ENCODE measurements around the gene INHBB.

INHBB gene

GRCh38 chr2:120315367-120316033 lies 30.4 kb upstream of the INHBB start:
- no peak overlapping the region for H3K4me3 ChIP-seq (replicated peaks; ENCODE audit: low read depth, low read length)
- DNase-seq (ENCODE audit: extremely low read depth, low read depth): no peak
- TF ChIP-seq CTCF (IDR thresholded peaks at IDR 0.05; ENCODE audit: low read depth, low read length, missing control alignments): no peak

- H3K4me3 ChIP-seq (replicated peaks; ENCODE audit: low read depth, low read length): no peak overlapping the region
- TF ChIP-seq CTCF (IDR thresholded peaks at IDR 0.05; ENCODE audit: low read depth, low read length, missing control alignments): no peak
- DNase-seq (ENCODE audit: extremely low read depth, low read depth): no peak
Measured at GRCh38 chr2:120316071-120316470, 29.9 kb upstream of the INHBB start.

- no peak for DNase-seq (ENCODE audit: extremely low read depth, low read depth)
- H3K4me3 ChIP-seq (replicated peaks; ENCODE audit: low read depth, low read length): no peak overlapping the region
- TF ChIP-seq CTCF (IDR thresholded peaks at IDR 0.05; ENCODE audit: low read depth, low read length, missing control alignments): no peak
Measured at GRCh38 chr2:120316528-120317179, 29.3 kb upstream of the INHBB start.

GRCh38 chr2:120317180-120317533 lies 28.8 kb upstream of the INHBB start:
- TF ChIP-seq CTCF (IDR thresholded peaks at IDR 0.05; ENCODE audit: low read depth, low read length, missing control alignments): no peak
- DNase-seq (ENCODE audit: extremely low read depth, low read depth): no peak
- H3K4me3 ChIP-seq (replicated peaks; ENCODE audit: low read depth, low read length): no peak overlapping the region

GRCh38 chr2:120317916-120318315 lies 28.0 kb upstream of the INHBB start:
- H3K4me3 ChIP-seq (replicated peaks; ENCODE audit: low read depth, low read length): no peak overlapping the region
- no peak for TF ChIP-seq CTCF (IDR thresholded peaks at IDR 0.05; ENCODE audit: low read depth, low read length, missing control alignments)
- no peak for DNase-seq (ENCODE audit: extremely low read depth, low read depth)

- DNase-seq (ENCODE audit: extremely low read depth, low read depth): no peak
- TF ChIP-seq CTCF (IDR thresholded peaks at IDR 0.05; ENCODE audit: low read depth, low read length, missing control alignments): no peak
- no peak overlapping the region for H3K4me3 ChIP-seq (replicated peaks; ENCODE audit: low read depth, low read length)
Measured at GRCh38 chr2:120318626-120319025, 27.3 kb upstream of the INHBB start.
